WTC11 (cell line): ENCODE measurements around the gene ACTA2. TPM values are rescaled to one million over a fixed set of nuclear protein-coding genes. Genes with fewer than 3 reads are reported as not detected.

ENCODE experiments used
- ATAC-seq: fragments of 200-7000 bp; cut with Tn5 transposase; 2 replicates; pipeline ENCODE4 v1.10.0; 2021; ENCODE audit warnings: mild to moderate bottlenecking, moderate library complexity
- CTCF ChIA-PET: fragments of 300-600 bp; sonication (Branson Sonifier 250); formaldehyde crosslinking; loops from one replicate; lab custom pipeline; 2021; ENCODE audit warnings: antibody characterized with exemption; lab: Charles Lee
- POLR2A ChIA-PET: fragments of 350-600 bp; sonication (Branson Sonifier 250); formaldehyde crosslinking; loops from one replicate; lab custom pipeline; 2021; ENCODE audit warnings: antibody characterized with exemption; lab: Charles Lee
- DNase-seq: peaks from one replicate; pipeline ENCODE4 v3.0.0; 2021; ENCODE audit warnings: low spot score
- H3K27ac Mint-ChIP-seq: 2 replicates; pipeline ENCODE4 v1.8.0; 2021; ENCODE audit warnings: mixed read lengths
- H3K27me3 Mint-ChIP-seq: 2 replicates; pipeline ENCODE4 v1.8.0; 2021; ENCODE audit warnings: low read depth, mild to moderate bottlenecking, moderate library complexity, mixed read lengths
- H3K36me3 Mint-ChIP-seq: 2 replicates; pipeline ENCODE4 v1.8.0; 2021; ENCODE audit warnings: mixed read lengths
- H3K4me1 Mint-ChIP-seq: 2 replicates; pipeline ENCODE4 v1.8.0; 2022; ENCODE audit warnings: mixed read lengths
- H3K4me3 Mint-ChIP-seq: 2 replicates; pipeline ENCODE4 v1.8.0; 2021; ENCODE audit warnings: mild to moderate bottlenecking, moderate library complexity, mixed read lengths
- H3K9me3 Mint-ChIP-seq: 2 replicates; pipeline ENCODE4 v1.8.0; 2021; ENCODE audit warnings: mixed read lengths
- ATF3 ChIP-seq: sonication (generic); formaldehyde crosslinking; conservative IDR thresholded peaks from 2 replicates; pipeline ENCODE4 v1.8.1; 2022; ENCODE audit warnings: mild to moderate bottlenecking, missing genetic modification reagents
- CBFB ChIP-seq: sonication (generic); formaldehyde crosslinking; IDR thresholded peaks from 2 replicates; pipeline ENCODE4 v1.8.1; 2022; ENCODE audit warnings: mild to moderate bottlenecking, low read depth, missing genetic modification reagents
- E2F5 ChIP-seq: sonication (generic); formaldehyde crosslinking; IDR thresholded peaks from 2 replicates; pipeline ENCODE4 v1.8.1; 2022; ENCODE audit warnings: mild to moderate bottlenecking, moderate library complexity, missing genetic modification reagents
- EMX1 ChIP-seq: fragments of 250-450 bp; sonication (Bioruptor Pico); IDR thresholded peaks from 2 replicates; pipeline ENCODE4 v1.8.0; 2021; ENCODE audit warnings: mild to moderate bottlenecking
- GABPB1 ChIP-seq: sonication (generic); formaldehyde crosslinking; IDR thresholded peaks from 2 replicates; pipeline ENCODE4 v1.8.1; 2023; ENCODE audit warnings: mild to moderate bottlenecking, missing genetic modification reagents
- GTF2I ChIP-seq: fragments of 250-450 bp; sonication (Bioruptor Pico); conservative IDR thresholded peaks from 2 replicates; pipeline ENCODE4 v1.4.0; 2021; ENCODE audit warnings: mild to moderate bottlenecking
- JAZF1 ChIP-seq: fragments of 250-450 bp; sonication (Bioruptor Pico); IDR thresholded peaks from 2 replicates; pipeline ENCODE4 v1.9.0; 2021; ENCODE audit warnings: moderate library complexity, mild to moderate bottlenecking, inconsistent platforms
- MLX ChIP-seq: sonication (generic); formaldehyde crosslinking; IDR thresholded peaks from 2 replicates; pipeline ENCODE4 v1.8.1; 2023; ENCODE audit warnings: mild to moderate bottlenecking, missing genetic modification reagents, moderate library complexity
- MYBL2 ChIP-seq: sonication (generic); formaldehyde crosslinking; IDR thresholded peaks from 2 replicates; pipeline ENCODE4 v1.8.1; 2023; ENCODE audit warnings: mild to moderate bottlenecking, moderate library complexity, missing genetic modification reagents
- NFATC4 ChIP-seq: fragments of 250-450 bp; sonication (Bioruptor Pico); IDR thresholded peaks from 2 replicates; pipeline ENCODE4 v1.9.0; 2021; ENCODE audit warnings: mild to moderate bottlenecking
- NFE2L1 ChIP-seq: sonication (generic); formaldehyde crosslinking; IDR thresholded peaks from 2 replicates; pipeline ENCODE4 v1.8.1; 2023; ENCODE audit warnings: missing genetic modification reagents
- PREB ChIP-seq: sonication (generic); formaldehyde crosslinking; IDR thresholded peaks from 2 replicates; pipeline ENCODE4 v1.8.1; 2022; ENCODE audit warnings: mild to moderate bottlenecking, missing genetic modification reagents, moderate library complexity, borderline replicate concordance
- TEAD4 ChIP-seq: sonication (generic); formaldehyde crosslinking; IDR thresholded peaks from 2 replicates; pipeline ENCODE4 v1.8.0; 2022; ENCODE audit warnings: mild to moderate bottlenecking, missing genetic modification reagents
- TP53 ChIP-seq: sonication (generic); formaldehyde crosslinking; IDR thresholded peaks from 2 replicates; pipeline ENCODE4 v1.8.1; 2023; ENCODE audit warnings: mild to moderate bottlenecking, missing genetic modification reagents
- USF1 ChIP-seq: sonication (generic); formaldehyde crosslinking; IDR thresholded peaks from 2 replicates; pipeline ENCODE4 v1.8.0; 2022; ENCODE audit warnings: mild to moderate bottlenecking, missing genetic modification reagents
- ZBTB21 ChIP-seq: sonication (generic); formaldehyde crosslinking; IDR thresholded peaks from 2 replicates; pipeline ENCODE4 v1.8.1; 2023; ENCODE audit warnings: mild to moderate bottlenecking, missing genetic modification reagents, borderline replicate concordance
- ZBTB43 ChIP-seq: sonication (generic); formaldehyde crosslinking; IDR thresholded peaks from 2 replicates; pipeline ENCODE4 v1.8.1; 2023; ENCODE audit warnings: mild to moderate bottlenecking, missing genetic modification reagents
- ZNF121 ChIP-seq: sonication (generic); formaldehyde crosslinking; IDR thresholded peaks from 2 replicates; pipeline ENCODE4 v1.8.0; 2023; ENCODE audit warnings: missing genetic modification reagents
- ZNF219 ChIP-seq: sonication (generic); formaldehyde crosslinking; IDR thresholded peaks from 2 replicates; pipeline ENCODE4 v1.8.0; 2023; ENCODE audit warnings: missing genetic modification reagents, mild to moderate bottlenecking, borderline replicate concordance
- ZNF281 ChIP-seq: sonication (generic); formaldehyde crosslinking; IDR thresholded peaks from 2 replicates; pipeline ENCODE4 v1.8.0; 2023; ENCODE audit warnings: mild to moderate bottlenecking, missing genetic modification reagents
- ZNF512 ChIP-seq: sonication (generic); formaldehyde crosslinking; IDR thresholded peaks from 2 replicates; pipeline ENCODE4 v1.8.1; 2022; ENCODE audit warnings: missing genetic modification reagents, borderline replicate concordance
- ZSCAN18 ChIP-seq: fragments of 250-450 bp; sonication (Bioruptor Pico); IDR thresholded peaks from 2 replicates; pipeline ENCODE4 v2.1.2; 2022; ENCODE audit warnings: mild to moderate bottlenecking, moderate library complexity
- total RNA-seq: library from RNA; stranded (reverse); gene quantifications from 3 replicates; pipeline ENCODE4 v1.2.3, GENCODE V29; 2021

The ACTA2 gene
- total RNA-seq, 1 experiment from 2014 or later: 4.4 TPM

- TF ChIP-seq ZNF281 (CRISPR knock-in tag): no peak
- no peak for TF ChIP-seq TP53 (CRISPR knock-in tag)
- TF ChIP-seq ZNF121 (CRISPR knock-in tag): no peak
- no peak for TF ChIP-seq ZSCAN18 (CRISPR knock-in tag)
Observed at GRCh38 chr10:88974012-88974411, 21.4 kb upstream of the ACTA2 start (continued).

- H3K27ac Mint-ChIP-seq: no peak overlapping the region
- TF ChIP-seq GABPB1 (CRISPR knock-in tag): no peak
- TF ChIP-seq ZNF512: no peak
- no peak for TF ChIP-seq NFE2L1 (CRISPR knock-in tag)
- TF ChIP-seq NFATC4: no peak
- no peak for TF ChIP-seq JAZF1 (CRISPR knock-in tag)
- no peak for TF ChIP-seq ATF3 (CRISPR knock-in tag)
- TF ChIP-seq USF1: no peak
- TF ChIP-seq PREB (CRISPR knock-in tag): no peak
- no peak for TF ChIP-seq MLX (CRISPR knock-in tag)
- TF ChIP-seq GTF2I (CRISPR knock-in tag): no peak
- no peak for TF ChIP-seq CBFB (CRISPR knock-in tag)
- no peak for TF ChIP-seq ZNF219 (CRISPR knock-in tag)
- no peak for TF ChIP-seq E2F5 (CRISPR knock-in tag)
- TF ChIP-seq ZBTB43 (CRISPR knock-in tag): no peak
- no peak for TF ChIP-seq MYBL2 (CRISPR knock-in tag)
- TF ChIP-seq EMX1 (CRISPR knock-in tag): no peak
- TF ChIP-seq TEAD4: no peak
- no peak for TF ChIP-seq ZBTB21 (CRISPR knock-in tag)
- TF ChIP-seq, all 79 proteins: peak for 0
- Mint-ChIP-seq H3K4me1 (peaks cover 5% of the 10 kb centered on the region; the same call in 1 of the 2 replicates), H3K36me3 (no peaks in the 10 kb centered on the region), H3K4me3 (no peak overlapping the region), H3K27me3 (no peaks in the 10 kb centered on the region), H3K9me3 (no peaks in the 10 kb centered on the region)
- ChIA-PET CTCF (interaction anchor here (0.7 kb wide), 1 partner anchor 16 kb away, joined by 3 read pairs; no protein-coding TSS in a partner anchor), POLR2A (no interaction called here)
- ATAC-seq (no peak), DNase-seq (no peak)
Observed at GRCh38 chr10:88971221-88972061, 18.9 kb upstream of the ACTA2 start.
